Gastroesophageal sphincter (tissue), 3 donors: ENCODE measurements around the gene PRKG1.

ENCODE experiments used
- CTCF ChIP-seq, 4 experiments: fragments of 200-600 bp in 2 of 4; fragments of 450-650 bp in 2 of 4; sonication (generic) in 1 of 4; IDR thresholded peaks; one replicate each; pipeline ENCODE4 v1.5.1; 2017 to 2019; ENCODE audit warnings: antibody characterized with exemption in 4 of 4, mild to moderate bottlenecking in 2 of 4, moderate library complexity in 2 of 4
- EP300 ChIP-seq: sonication (generic); formaldehyde crosslinking; IDR thresholded peaks from one replicate; pipeline ENCODE4 v1.6.1; 2017; ENCODE audit warnings: antibody characterized with exemption, mild to moderate bottlenecking

- TF ChIP-seq CTCF (IDR thresholded peaks at IDR 0.05) (no peak), EP300 (no peak)
These were observed 1176.2 kb downstream of the PRKG1 start for GRCh38 chr10:52250510-52250909.
